HTR-8/SVneo (cell line): ENCODE results near the gene MPRIP.
"Not testable (repeated sequence)": the region's sequence is repeated elsewhere in the genome, so short reads cannot be mapped to it uniquely, and the experiment has no call there.

Source experiments
- DNase-seq: peaks from one replicate; pipeline ENCODE4 v3.0.0; 2011; ENCODE audit warnings: low spot score, mixed read lengths; ENCODE audit not compliant: insufficient read length
- FAIRE-seq: peaks from 2 replicates; lab custom pipeline; 2011; peaks lifted over from hg19 to GRCh38; lab: Jason Lieb, UNC

The MPRIP gene

DNA sequence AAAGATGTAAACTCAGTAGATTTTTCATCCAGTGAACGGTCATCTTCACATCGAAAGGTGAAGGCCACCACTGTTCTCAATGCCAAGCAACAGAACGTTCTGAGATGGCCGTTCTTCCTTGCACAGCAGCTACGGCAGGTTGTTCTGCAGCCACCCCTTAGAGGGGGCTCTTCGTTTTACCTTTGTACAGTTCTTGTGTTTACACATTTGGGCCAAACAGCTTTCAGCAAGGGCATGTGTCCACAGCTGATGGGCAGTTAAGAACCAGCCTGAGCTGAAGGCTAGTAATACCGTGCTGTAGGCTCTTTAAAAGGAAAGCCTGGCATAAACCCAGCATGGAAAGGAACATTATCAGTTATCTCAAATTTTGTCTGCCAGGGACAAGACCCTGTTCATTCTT is 147.9 kb downstream of the MPRIP start:
- DNase-seq (no peak), FAIRE-seq (no peak)

DNA sequence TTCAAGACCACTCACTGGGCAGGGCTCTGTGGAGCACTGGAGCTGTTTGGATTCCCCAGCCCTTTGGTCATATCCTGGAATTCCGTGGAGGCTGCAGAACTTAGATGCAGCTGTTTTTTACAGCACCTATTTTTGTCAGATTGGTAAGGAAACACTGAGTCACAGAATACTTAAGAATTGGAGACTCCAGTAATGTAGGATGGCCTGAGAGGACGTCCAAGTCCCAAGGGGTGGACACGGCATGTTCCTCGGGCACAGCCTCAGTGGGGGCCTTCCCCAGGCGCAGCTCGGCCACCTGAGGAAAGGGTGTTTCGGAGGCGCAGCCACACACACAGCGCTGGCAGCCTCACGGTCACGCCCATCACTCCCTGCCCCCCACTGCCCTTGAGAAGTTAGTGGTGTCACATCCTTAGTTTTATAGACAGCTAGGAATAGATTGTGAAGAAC is 149.1 kb downstream of the MPRIP start:
- FAIRE-seq: peak; percentile 80

DNA sequence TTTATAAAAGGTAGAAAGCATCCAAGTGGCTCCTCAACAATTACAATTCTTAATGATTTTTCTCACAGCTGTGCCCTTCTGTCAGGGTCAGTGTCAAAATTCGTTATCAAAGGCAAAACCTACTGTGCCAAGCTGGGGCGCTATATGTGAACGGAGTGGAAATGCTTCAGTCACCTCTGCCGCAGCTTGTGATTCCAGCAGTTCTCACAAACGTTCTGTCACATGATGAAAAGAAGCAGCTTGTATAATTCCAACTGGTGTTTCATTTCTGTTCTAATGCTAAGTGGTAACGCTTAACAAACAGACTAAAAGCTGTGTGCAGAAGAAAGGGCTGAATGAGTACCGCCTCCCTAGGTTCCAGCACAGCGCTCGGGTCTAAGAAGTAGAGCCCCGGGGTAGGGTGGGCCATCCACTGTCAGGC is 149.7 kb downstream of the MPRIP start:
- FAIRE-seq (no peak), DNase-seq (no peak)

More for the DNA sequence above, 149.1 kb downstream of the MPRIP start:
- DNase-seq: peak; percentile 74

DNA sequence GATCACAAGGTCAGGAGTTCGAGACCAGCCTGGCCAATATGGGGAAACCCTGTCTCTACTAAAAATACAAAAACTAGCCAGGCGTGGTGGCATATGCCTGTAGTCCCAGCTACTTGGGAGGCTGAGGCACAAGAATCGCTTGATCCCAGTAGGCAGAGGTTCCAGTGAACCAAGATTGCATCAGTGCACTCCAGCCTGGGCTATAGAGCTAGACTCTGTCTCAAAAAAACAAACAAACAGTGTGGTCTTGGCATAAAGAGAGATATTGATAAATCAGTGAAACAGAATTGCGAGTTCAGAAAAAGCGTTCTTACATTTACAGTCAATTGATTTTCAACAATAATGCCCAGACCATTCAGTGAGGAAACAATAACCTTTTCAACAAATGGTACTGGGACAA is 153.2 kb downstream of the MPRIP start:
- not testable (repeated sequence) for DNase-seq, FAIRE-seq

DNA sequence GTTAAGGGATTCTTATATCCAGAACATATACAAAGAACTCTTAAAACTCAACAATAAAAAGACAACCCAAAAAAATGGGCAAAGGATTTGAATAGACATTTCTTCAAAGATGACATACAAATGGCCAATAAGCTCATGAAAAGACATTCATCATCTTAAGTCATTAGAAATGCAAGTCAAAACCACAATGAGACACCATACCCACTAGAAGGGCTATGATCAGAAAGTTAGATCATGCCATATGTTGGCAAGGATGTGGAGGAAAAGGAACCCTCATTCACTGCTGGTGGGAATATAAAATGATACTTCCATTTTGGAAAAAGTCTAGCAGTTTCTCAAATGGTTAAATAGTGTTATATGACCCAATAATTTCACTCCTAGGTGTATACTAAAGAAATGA is 154.5 kb downstream of the MPRIP start:
- FAIRE-seq (no peak), DNase-seq (no peak)

DNA sequence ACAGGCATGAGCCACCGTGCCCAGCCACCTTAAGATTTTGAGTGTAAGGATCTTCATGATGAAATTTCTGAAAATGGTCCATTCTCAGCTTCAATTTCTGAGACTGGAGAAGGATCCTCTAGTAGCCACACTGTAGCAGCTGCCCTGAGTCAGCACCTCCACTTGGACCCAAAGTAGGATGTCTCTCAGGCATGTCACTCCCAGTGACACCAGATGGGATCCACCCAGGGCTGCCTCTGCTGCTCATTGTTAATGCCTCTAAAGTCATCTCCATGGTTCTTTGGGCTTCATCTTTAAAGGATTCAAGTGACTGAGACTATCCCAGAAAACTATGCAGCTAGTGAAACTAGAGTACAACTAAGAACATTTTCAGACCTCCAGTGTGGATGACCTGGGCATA is 156.0 kb downstream of the MPRIP start:
- DNase-seq (no peak), FAIRE-seq (peak; percentile 33)

DNA sequence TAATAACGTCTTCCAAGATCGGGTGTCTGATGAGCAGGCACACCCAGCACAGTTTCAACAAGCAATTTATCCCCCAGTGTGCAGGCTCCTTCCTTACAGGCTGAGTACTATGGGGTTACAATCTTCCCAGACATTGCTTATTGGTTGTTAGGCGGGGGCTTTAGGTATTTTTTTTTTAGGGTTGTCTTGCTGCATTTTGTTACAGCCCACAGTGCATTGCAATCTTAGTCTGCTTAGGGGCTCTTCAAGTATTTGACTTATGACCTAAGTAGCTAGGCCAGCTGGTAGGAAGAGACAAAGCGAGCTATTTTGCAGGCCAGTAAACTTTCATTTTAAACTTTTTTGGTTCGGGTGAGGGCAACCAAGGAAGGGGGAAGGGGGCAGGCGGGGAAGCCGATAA is 158.1 kb downstream of the MPRIP start:
- no peak for FAIRE-seq

DNA sequence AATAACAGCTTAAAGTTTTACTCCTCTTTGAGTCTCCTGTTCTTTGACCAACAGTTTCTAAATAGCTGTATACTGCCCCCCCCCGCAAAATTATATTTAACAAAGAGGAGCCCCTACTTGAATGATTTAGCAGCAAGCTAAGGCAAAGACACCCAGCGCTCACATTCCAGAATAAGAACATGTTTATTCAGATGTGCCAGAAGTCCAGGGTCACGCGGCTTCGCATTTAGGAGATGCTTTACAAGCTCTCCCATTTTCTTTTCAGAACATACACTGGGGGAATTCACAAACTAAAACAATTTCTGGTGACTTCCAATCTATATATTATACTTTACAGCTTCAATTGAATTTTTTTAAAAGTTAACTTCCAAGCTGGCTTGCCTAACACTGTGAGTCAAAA is 158.6 kb downstream of the MPRIP start:
- FAIRE-seq: no peak

More for the DNA sequence above, 158.1 kb downstream of the MPRIP start:
- DNase-seq: no peak

DNA sequence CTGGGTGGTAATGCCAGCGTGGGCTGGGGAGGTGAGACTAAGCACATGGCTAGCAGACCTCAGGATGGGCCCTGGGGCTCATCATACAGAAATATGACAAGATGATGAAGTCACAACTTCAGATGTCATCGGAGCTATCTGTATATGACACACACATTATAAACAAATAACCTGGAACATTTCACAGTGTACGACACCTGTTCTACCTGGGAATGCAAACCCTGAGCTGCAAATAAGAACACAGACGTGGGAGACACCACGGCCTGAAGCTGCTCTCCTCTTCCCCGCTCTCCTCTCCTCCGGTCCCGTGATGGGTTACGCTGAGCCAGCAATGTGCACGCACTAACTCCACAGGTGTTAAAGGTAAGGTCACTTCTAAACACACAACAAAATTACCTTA is 159.0 kb downstream of the MPRIP start:
- FAIRE-seq: no peak
- DNase-seq: no peak

More for the DNA sequence above, 158.6 kb downstream of the MPRIP start:
- DNase-seq: no peak

DNA sequence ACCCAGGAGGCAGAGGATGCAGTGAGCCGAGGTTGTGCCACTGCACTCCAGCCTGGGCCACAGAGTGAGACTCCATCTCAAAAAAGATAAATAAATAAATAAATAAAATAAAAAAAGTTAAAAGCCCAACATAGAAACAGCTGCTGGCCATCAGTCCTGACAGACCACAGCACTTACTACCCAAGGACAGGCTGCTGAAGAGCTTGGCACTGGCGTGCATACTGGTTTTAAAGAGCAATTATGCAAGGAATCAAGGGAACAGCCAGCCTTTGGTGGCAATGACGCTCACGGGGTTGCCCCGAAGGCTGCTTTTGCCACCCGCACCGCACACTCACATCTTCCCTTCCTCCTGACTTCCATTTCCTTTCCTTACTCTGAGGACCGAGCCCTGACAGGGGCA is 159.7 kb downstream of the MPRIP start:
- no peak for DNase-seq
- FAIRE-seq: no peak

DNA sequence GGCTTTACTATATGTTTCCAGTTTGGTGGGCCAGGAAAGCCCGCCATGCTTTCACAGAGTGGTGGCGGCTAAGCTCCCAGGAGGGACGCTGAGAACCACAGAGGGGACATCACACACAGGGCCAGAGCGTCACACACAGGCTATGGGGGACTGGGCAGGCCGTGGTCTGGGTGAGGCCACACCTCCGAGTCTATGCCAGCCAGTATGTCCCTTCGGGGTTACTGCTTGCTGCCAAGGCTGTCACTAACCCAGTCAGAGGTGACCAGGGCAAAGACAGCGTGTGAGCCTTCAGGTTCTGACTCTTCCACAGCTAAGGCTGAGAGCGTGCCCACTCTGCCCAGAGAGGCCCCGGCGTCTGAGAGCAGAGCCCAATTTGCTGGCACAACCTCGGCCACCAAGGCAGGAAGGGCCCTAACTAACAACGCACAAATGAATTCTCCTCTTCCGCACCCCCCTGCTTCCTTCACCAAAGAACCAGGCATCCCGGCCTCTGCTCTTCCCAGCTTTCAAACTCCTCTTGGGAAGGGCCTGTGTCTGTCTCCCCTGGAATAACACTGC is 161.0 kb downstream of the MPRIP start:
- no peak for DNase-seq
- FAIRE-seq: no peak

DNA sequence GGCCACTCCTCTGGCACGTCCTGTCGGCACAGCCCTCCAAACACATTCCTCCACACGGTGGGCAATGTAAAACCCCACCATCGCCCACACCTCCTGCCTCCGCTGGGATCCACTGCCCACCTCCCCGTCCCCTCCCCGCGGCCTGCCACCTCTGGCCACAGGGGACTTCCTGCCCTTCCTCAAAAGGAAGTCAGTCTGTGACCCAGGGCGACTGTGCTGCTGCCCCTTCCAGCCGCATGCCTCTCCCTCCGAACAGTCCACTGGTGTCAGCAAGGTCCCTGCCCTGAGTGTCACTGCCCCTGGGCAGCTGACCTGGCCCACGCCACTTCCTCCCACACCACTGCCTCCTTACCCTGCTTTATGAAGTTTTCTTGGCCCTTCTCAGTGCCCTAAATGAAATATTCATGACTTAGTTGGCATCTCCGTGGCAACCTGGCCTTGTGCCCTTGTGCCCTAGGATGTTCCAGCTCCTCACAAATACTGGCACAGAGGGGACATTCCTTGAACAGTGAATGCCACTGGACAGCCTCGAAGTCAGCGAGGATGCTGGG is 161.9 kb downstream of the MPRIP start:
- FAIRE-seq: peak; percentile 52
- no peak for DNase-seq

DNA sequence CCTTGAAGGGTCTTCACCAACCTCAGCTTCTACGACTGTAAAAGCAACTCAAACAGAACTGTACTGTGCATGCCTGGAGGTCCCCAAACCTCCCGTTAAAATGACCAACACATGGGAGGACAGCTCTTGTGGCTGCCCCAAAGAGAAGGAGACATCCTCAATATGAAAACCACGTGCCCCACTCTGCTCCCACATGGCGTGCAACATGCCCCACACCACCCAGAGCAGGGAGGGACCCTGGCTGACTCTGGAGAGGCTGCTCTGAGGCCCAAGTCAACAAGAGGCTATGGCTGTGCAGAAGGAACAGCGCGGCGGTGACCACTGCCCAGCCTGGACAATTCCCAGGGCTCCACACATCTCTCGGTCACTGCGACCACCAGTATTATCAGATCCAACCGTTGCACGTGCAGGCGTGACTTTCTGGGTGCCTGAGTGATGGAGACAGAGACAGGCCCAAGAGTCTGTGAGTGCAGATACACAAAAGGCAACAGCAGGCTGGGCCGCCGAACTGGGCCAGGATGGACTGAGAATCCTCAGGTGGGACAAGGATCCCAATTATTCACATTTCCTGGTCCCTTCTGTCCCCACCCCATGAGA is 162.5 kb downstream of the MPRIP start:
- FAIRE-seq: no peak
- no peak for DNase-seq

DNA sequence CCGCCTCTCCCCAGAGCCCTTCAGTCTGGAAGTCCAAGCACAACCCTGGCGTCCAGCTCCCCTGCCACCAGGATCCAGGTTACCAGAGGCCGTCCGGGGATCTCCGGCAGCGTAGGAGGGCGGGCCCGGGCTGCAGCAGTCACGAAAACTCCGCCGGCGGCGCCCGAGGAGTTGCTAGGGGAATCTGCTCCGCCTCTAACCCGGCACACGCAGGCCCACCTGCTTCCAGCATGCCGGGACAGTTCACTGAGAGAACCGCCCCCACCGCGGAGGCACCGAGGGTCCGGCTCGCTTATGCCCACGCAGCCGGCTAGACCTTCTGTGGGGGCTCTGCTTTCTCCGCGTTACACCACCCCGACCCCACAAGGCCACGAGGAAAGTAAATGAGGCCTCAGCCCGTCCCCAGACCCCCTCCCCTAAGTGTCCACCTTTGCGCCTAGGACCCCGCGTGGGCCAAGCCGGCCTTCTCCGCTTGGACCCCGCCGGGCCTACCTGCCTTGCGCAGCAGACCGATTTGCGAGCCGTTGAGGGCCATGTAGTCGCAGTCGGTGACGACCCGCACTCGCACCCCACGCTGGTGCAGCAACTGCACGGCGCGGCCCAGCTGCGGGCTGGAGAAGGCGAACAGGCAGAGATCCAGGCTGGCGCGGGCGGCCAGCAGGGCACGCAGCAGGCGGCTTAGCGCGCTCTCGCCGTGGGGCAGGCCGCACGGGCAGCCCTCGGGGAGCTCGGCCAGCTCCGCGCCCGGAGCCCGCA is 163.3 kb downstream of the MPRIP start:
- no peak for FAIRE-seq
- peak; percentile 80 for DNase-seq

DNA sequence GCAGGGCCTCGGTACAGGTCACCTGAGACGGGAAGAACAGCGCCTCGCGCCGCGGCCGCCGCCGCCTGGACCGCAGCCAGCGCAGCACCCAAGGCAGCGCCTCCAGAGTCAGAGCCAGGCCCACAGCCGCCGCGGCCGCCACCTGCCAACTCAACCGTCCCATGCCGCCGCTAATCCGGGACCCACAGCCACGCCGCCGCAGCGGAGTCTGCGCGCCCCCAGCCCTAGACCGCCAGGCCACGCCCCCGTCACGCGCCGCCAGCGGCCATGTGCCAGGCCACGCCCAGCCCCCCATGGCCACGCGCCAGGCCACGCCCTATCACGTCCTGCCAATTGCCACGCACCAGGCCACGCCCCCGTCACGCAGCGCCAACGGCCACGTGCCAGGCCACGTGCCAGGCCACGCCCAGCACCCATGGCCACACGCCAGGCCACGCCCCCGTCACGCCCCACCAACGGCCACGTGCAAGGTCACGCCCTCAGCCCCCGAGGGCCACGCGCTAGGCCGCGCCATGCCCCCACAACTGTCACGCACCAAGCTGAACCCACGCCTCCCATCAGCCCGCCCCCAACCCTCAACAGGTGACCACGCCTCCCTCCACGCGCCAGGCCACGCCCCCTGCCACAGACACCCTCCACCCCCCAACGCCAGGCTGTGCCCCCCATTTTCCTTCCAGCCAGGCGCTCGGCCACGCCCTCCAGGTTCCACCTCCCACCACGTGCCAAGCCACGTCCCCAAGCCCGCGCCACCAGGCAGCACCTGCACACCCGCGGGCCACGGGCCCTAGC is 164.1 kb downstream of the MPRIP start, which contains the start of gene PLD6:
PLD6 (minus strand) TSS at position 210 of the 789 bp plus-strand sequence; CDS start at position 163, 47 bp downstream.
- FAIRE-seq (peak; percentile 100), DNase-seq (peak; percentile 77)

DNA sequence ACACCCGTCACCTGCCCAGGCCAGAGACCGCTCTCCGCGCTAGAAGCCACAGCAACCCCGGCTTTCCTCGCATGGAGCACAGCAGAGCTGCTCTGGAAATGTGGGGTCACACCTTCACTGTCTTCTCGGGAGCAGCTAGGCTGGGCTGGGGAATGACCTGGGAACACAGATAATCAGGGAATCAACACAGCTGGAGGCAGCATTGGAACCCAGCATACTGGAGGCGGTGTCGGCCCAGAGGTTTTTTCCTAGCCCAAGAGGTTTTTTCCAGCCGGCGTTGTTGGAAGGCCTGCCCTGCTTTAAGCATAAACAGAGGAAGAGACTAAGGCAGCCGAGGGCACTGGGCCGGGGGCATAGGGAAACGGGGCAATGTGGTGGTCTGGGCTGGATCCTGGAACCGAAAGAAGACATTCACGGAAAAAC is 164.7 kb downstream of the MPRIP start:
- FAIRE-seq (no peak), DNase-seq (no peak)

DNA sequence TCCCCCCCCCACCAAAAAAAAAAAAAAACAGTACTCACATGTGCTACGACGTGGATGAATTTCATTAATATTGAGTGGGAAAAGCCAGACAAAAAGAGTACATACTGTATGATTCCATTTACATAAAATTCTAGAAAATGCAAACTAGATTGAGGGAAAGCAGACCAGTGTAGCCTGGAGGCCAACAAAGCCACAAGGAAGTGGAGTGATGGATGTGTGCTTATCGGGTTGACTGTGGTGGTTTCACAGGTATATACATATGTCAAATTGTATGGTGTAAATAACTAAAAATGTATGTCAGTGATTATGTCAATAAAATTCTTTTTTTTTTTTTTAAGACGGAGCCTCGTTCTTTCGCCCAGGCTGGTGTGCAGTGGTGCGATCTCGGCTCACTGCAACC is 165.7 kb downstream of the MPRIP start:
- no peak for DNase-seq
- FAIRE-seq: no peak

DNA sequence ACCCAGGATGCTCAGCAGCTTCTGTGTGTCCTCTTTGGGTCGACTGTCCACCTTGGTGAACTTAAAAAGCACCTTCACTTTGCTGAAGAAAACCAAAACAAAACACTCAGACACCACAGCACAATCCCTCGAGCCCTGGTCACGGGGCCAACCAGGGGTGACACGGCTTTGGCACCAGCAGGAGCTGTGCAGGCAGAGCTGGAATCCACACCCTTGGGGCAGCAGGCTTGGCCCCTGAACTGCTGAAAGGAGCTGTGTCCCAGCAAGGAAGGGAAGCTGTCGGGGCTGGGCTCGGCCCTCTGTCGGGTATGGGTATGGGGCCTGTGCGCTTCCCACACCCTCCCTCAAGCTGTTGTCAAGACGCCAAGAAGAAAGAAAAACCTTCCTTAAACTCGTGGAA is 171.5 kb downstream of the MPRIP start:
- DNase-seq: no peak
- no peak for FAIRE-seq

DNA sequence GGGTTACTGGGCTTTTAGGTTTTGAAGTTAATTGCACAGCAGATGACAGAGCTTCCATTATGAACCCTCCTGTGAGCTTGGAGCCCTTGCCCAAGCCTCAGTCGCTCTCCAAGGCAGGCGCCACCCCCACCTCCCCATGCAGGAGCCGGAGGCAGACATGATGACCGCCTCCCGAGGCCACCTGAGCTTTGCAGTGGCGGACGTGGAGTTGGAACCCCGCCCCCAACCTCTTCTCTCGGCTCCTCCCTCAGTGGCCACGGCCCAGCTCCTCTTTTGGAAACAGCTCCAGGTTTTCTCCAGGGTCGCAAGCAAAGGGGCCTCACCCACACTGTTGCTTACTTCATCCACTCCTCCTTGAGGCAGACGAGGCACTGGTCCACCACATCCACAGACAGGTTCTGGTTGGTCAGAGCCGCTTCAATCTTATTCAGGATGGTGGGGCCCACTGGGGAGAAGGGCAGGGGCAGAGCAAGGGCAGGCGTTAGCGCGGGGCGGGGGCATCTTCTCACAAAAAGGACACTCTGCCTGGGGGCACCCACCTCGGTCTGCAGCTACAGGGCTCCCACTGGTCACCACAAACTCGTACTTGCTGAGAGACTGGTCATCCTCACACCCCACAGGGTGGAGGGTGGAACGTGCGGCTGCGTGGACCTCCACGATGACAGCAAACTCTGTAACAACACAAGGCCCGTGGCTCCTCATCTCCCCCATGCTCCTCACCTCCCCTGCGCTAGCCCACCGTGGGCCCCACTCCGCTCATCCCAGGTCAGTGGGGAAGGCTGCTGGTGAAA is 172.6 kb downstream of the MPRIP start:
- FAIRE-seq: no peak
- no peak for DNase-seq
